ENCODE data around the gene FLRT1.

- TF ChIP-seq CTCF (IDR thresholded peaks at IDR 0.05) (peak; percentile 18), EZH2 (IDR thresholded peaks at IDR 0.05) (no peak)
Measured at GRCh38 chr11:63998558-63999348, 37.0 kb upstream of the FLRT1 start.

Measured in neural progenitor cell (in vitro differentiated cells).